K562 (cell line): ENCODE data around the gene CRCP.

Source experiments
- KLF16 ChIP-seq: IDR thresholded peaks from 2 replicates; pipeline ENCODE4 v1.6.1; 2016; ENCODE audit warnings: antibody characterized with exemption
- NFIC ChIP-seq: fragments of 450-650 bp; IDR thresholded peaks from 2 replicates; pipeline ENCODE4 v1.6.1; 2017; ENCODE audit warnings: mild to moderate bottlenecking, inconsistent platforms
- SUPT5H ChIP-seq: fragments of 450-650 bp; IDR thresholded peaks from 2 replicates; pipeline ENCODE4 v1.6.1; 2016
- ZBTB8A ChIP-seq: fragments of 450-650 bp; IDR thresholded peaks from 2 replicates; pipeline ENCODE4 v1.6.1; 2018; ENCODE audit warnings: mild to moderate bottlenecking, moderate library complexity; ENCODE audit not compliant: partially characterized antibody
- ZEB2 ChIP-seq: fragments of 450-650 bp; IDR thresholded peaks from 2 replicates; pipeline ENCODE4 v1.6.1; 2016

GRCh38 chr7:66078067-66078466 is 36.6 kb upstream of the CRCP start:
- no peak for TF ChIP-seq NFIC
- TF ChIP-seq SUPT5H: no peak
- no peak for TF ChIP-seq ZEB2
- no peak for TF ChIP-seq KLF16
- no peak for TF ChIP-seq ZBTB8A
